ENCODE data around the gene CXCL13.

CXCL13 gene

GRCh38 chr4:77600521-77601451 is 4.8 kb upstream of the CXCL13 start:
- DNase-seq (ENCODE audit: low read depth), result no peak
- peak; percentile 84 for TF ChIP-seq CTCF (IDR thresholded peaks at IDR 0.05; ENCODE audit: control insufficient read depth, insufficient read depth, low read depth, low read length, missing control alignments)
- H3K4me3 ChIP-seq (ENCODE audit: control insufficient read depth, low read depth, low read length), result no peak overlapping the region

GRCh38 chr4:77601614-77602187 is 3.9 kb upstream of the CXCL13 start:
- no peak for TF ChIP-seq CTCF (IDR thresholded peaks at IDR 0.05; ENCODE audit: control insufficient read depth, insufficient read depth, low read depth, low read length, missing control alignments)
- no peak for DNase-seq (ENCODE audit: low read depth)
- no peak overlapping the region for H3K4me3 ChIP-seq (ENCODE audit: control insufficient read depth, low read depth, low read length)

- H3K4me3 ChIP-seq (ENCODE audit: control insufficient read depth, low read depth, low read length), result no peak overlapping the region
- no peak for DNase-seq (ENCODE audit: low read depth)
- TF ChIP-seq CTCF (IDR thresholded peaks at IDR 0.05; ENCODE audit: control insufficient read depth, insufficient read depth, low read depth, low read length, missing control alignments), result no peak
These were observed 7.6 kb downstream of the CXCL13 start for GRCh38 chr4:77613267-77613666.

- H3K4me3 ChIP-seq (ENCODE audit: control insufficient read depth, low read depth, low read length), result no peak overlapping the region
- TF ChIP-seq CTCF (IDR thresholded peaks at IDR 0.05; ENCODE audit: control insufficient read depth, insufficient read depth, low read depth, low read length, missing control alignments), result no peak
- DNase-seq (ENCODE audit: low read depth), result no peak
These were observed 9.5 kb downstream of the CXCL13 start for GRCh38 chr4:77615153-77615552.

GRCh38 chr4:77617203-77617602 is 11.6 kb downstream of the CXCL13 start:
- no peak overlapping the region for H3K4me3 ChIP-seq (ENCODE audit: control insufficient read depth, low read depth, low read length)
- no peak for TF ChIP-seq CTCF (IDR thresholded peaks at IDR 0.05; ENCODE audit: control insufficient read depth, insufficient read depth, low read depth, low read length, missing control alignments)
- DNase-seq (ENCODE audit: low read depth), result no peak

GRCh38 chr4:77618383-77619241 is 13.0 kb downstream of the CXCL13 start:
- H3K4me3 ChIP-seq (ENCODE audit: control insufficient read depth, low read depth, low read length), result no peak overlapping the region
- DNase-seq (ENCODE audit: low read depth), result peak; percentile 27
- peak; percentile 87 for TF ChIP-seq CTCF (IDR thresholded peaks at IDR 0.05; ENCODE audit: control insufficient read depth, insufficient read depth, low read depth, low read length, missing control alignments)
